T-cell (primary cell): Measurements from ENCODE around the gene NT5E. TPM values are rescaled to one million over a fixed set of nuclear protein-coding genes. Genes with fewer than 3 reads are reported as not detected.

Source experiments
- ATAC-seq, 4 experiments: fragments of 200-7000 bp in 3 of 4; fragments of 150-1000 bp in 1 of 4; cut with Tn5 transposase; replicated peaks in 1 of 4; 1 replicate in 3 of 4; 2 replicates in 1 of 4; pipeline ENCODE4 v1.10.0; 2021; ENCODE audit warnings: moderate library complexity in 3 of 4, mild to moderate bottlenecking in 2 of 4, moderate number of reproducible peaks in 1 of 4
- CTCF ChIA-PET, 2 donors: fragments of 300-600 bp; sonication (Branson Sonifier 250); formaldehyde crosslinking; loops; one replicate each; lab custom pipeline; 2022; ENCODE audit warnings: antibody characterized with exemption in 2 of 2; lab: Charles Lee
- POLR2A ChIA-PET, 2 donors: fragments of 300-600 bp; sonication (Branson Sonifier 250); formaldehyde crosslinking; loops; one replicate each; lab custom pipeline; 2022; ENCODE audit warnings: antibody characterized with exemption in 2 of 2; lab: Charles Lee
- DNase-seq, 35 experiments: peaks; one replicate each; pipeline versions ENCODE4 v3.0.0 to v3.0.0-alpha.2; 2013 to 2023
- H3K27ac ChIP-seq: one replicate; pipeline ENCODE4 v1.5.1; 2013; ENCODE audit warnings: low read length
- H3K27me3 ChIP-seq, 2 experiments: replicated peaks in 1 of 2; 1 replicate in 1 of 2; 2 replicates in 1 of 2; pipeline versions ENCODE4 v1.6.1 to v1.7.0; 2013; ENCODE audit warnings: low read length in 1 of 2, mixed read lengths in 1 of 2; ENCODE audit not compliant: control insufficient read depth in 2 of 2, insufficient read depth in 2 of 2; ENCODE audit errors: extremely low read depth in 1 of 2
- H3K36me3 ChIP-seq, 2 donors: 1 replicate in 1 of 2; 2 replicates in 1 of 2; pipeline versions ENCODE4 v1.6.1 to v1.7.0; 2013; ENCODE audit warnings: low read length in 1 of 2; ENCODE audit not compliant: control insufficient read depth in 2 of 2, insufficient read depth in 1 of 2; ENCODE audit errors: extremely low read depth in 1 of 2
- H3K4me1 ChIP-seq, 2 experiments: 1 replicate in 1 of 2; 2 replicates in 1 of 2; pipeline versions ENCODE4 v1.6.1 to v1.7.0; 2013; ENCODE audit warnings: low read length in 2 of 2, mixed read lengths in 1 of 2; ENCODE audit not compliant: insufficient read depth in 2 of 2, control insufficient read depth in 1 of 2; ENCODE audit errors: extremely low read depth in 1 of 2
- H3K4me3 ChIP-seq, 2 donors: 1 replicate in 1 of 2; 2 replicates in 1 of 2; pipeline versions ENCODE4 v1.5.1 to v1.7.0; 2013; ENCODE audit warnings: mild to moderate bottlenecking in 2 of 2, low read length in 1 of 2, moderate library complexity in 1 of 2; ENCODE audit not compliant: control insufficient read depth in 1 of 2; ENCODE audit errors: extremely low read depth in 1 of 2
- H3K9me3 ChIP-seq: 2 replicates; pipeline ENCODE4 v1.7.0; 2013
- H3K27ac Mint-ChIP-seq, 2 donors: one replicate each; pipeline ENCODE4 v1.8.0; 2020 to 2021; ENCODE audit warnings: mild to moderate bottlenecking in 2 of 2, mixed read lengths in 2 of 2
- H3K27me3 Mint-ChIP-seq, 2 donors: one replicate each; pipeline ENCODE4 v1.8.0; 2021 to 2022; ENCODE audit warnings: mixed read lengths in 2 of 2
- H3K36me3 Mint-ChIP-seq: one replicate; pipeline ENCODE4 v1.8.0; 2021; ENCODE audit warnings: mixed read lengths
- H3K4me1 Mint-ChIP-seq, 3 donors: one replicate each; pipeline ENCODE4 v1.8.0; 2020 to 2022; ENCODE audit warnings: mixed read lengths in 3 of 3, mild to moderate bottlenecking in 1 of 3
- H3K4me3 Mint-ChIP-seq, 3 donors: one replicate each; pipeline ENCODE4 v1.8.0; 2020 to 2022; ENCODE audit warnings: mild to moderate bottlenecking in 3 of 3, mixed read lengths in 3 of 3, moderate library complexity in 3 of 3
- H3K9me3 Mint-ChIP-seq, 3 donors: one replicate each; pipeline ENCODE4 v1.8.0; 2020 to 2022; ENCODE audit warnings: mixed read lengths in 3 of 3
- WGBS: methylation state at CpG from one replicate; pipeline ENCODE4 v1.1.5; 2013; ENCODE audit warnings: missing lambda C conversion rate; ENCODE audit not compliant: insufficient coverage; 5-methylcytosine and 5-hydroxymethylcytosine counted together
- total RNA-seq, 35 experiments: library from RNA in 6 of 35; stranded (reverse) in 6 of 35; fragments of 120-200 nt in 1 of 35; gene quantifications; one replicate each; pipeline versions ENCODE4 v1.2.1 to v1.2.4 and lab custom pipeline; 2013 to 2026

Gene NT5E
- total RNA-seq, 5 donors from 2014 or later (not counting 1 experiment from before 2014, with no cell fraction given): 8.0 to 18.6 (median 11.0) TPM

DNA sequence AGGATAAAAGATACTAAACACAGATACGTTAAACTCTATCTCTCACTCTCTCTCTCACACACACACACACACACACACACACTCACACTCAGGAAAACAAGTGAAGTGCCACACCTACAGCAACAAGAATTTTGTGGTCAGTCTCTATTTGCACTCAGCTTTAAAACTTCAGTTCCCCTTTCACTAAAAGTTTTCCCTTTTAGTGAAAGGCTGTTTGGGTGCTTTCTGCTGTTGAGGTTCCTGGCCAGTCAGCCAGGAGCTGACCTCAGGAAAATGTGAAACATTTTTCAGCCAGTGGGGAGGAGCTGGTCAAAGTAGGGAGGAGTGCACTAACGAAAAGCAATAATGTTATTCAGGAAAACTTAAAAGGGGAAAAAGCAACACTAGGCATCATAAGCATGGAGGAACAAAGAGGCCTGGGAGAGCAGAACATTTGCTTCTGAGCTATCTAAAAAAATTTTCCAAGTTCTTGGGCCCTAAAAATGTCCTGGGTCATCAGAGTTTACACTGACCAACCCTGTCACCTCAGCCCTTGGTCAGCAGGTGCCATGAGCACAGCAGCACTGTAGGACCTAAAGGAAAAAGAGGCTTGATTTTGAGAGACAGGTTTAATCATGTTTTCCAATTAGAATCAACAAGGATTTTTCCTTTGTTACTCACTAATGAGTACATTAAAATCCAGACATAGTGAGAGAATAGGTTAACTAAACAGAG is 30.7 kb upstream of the NT5E start:
- Mint-ChIP-seq H3K4me3 (no peak overlapping the region), H3K36me3 (no peaks in the 10 kb centered on the region), H3K4me1 (peaks cover 5 to 14% (median 10%) of the 10 kb centered on the region in 3 donors), H3K9me3 (no peaks in the 10 kb centered on the region), H3K27ac (peak overlapping the region in 1 of 2 donors; percentile 62), H3K27me3 (peaks cover 4 to 12% of the 10 kb centered on the region in 2 donors)
- no peaks in the 10 kb centered on the region for H3K27me3 ChIP-seq
- H3K36me3 ChIP-seq: no peaks in the 10 kb centered on the region
- H3K27ac ChIP-seq: no peak overlapping the region
- DNase-seq (no peak), ATAC-seq (no peak)
- H3K4me3 ChIP-seq: no peak overlapping the region
- H3K4me1 ChIP-seq: peaks cover 0 to 3% of the 10 kb centered on the region in 2 experiments
- 0% methylated on average over 1 of the region's 2 CpGs for WGBS
- H3K9me3 ChIP-seq: no peaks in the 10 kb centered on the region
- CTCF ChIA-PET: interaction anchor here in 1 of 2 donors (0.6 kb wide), 1 partner anchor 10 kb away, joined by 4 read pairs; no protein-coding TSS in a partner anchor
- POLR2A ChIA-PET: interaction anchor here (0.6 to 0.7 kb wide), 2 partner anchors 14 to 170 kb away, joined by 3 to 4 read pairs; no protein-coding TSS in a partner anchor

GRCh38 chr6:85420551-85420950 is 29.3 kb upstream of the NT5E start:
- Histone ChIP-seq H3K4me3 (no peak overlapping the region), H3K4me1 (peaks cover 0 to 3% of the 10 kb centered on the region in 2 experiments), H3K36me3 (no peaks in the 10 kb centered on the region), H3K27me3 (no peaks in the 10 kb centered on the region), H3K9me3 (no peaks in the 10 kb centered on the region), H3K27ac (no peak overlapping the region)
- ATAC-seq: no peak
- no peak overlapping the region for H3K27ac Mint-ChIP-seq
- peaks cover 5 to 14% (median 10%) of the 10 kb centered on the region in 3 donors for H3K4me1 Mint-ChIP-seq
- DNase-seq: no peak
- ChIA-PET CTCF (interaction anchor here (0.6 to 1.0 kb wide), 2 partner anchors 13 to 251 kb away, joined by 3 to 7 read pairs; no protein-coding TSS in a partner anchor), POLR2A (no interaction called here)
- peaks cover 5 to 9% (median 6%) of the 10 kb centered on the region in 3 donors for H3K9me3 Mint-ChIP-seq
- no CpG with 5 or more reads among the region's 1 CpG for WGBS
- peaks cover 4 to 8% of the 10 kb centered on the region in 2 donors for H3K27me3 Mint-ChIP-seq
- no peaks in the 10 kb centered on the region for H3K36me3 Mint-ChIP-seq
- no peak overlapping the region for H3K4me3 Mint-ChIP-seq

DNA sequence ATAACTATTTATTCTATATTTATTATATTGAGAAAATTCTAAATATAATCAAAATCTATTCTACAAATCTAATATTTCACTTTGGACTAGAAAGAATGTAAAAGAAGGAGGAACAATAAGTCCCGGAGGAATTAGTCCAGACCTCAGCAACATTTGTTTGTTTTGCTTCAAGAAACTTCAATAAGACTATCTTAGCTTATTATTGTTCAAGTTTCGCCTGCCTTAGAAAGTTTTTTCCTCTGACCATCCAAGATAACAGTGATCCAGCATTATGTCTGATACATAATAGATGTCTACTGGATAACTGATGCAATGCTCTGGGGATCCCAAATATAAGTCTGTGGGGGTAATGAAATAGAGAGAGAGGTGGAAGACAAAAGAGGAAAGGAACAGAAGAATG is 28.7 kb upstream of the NT5E start:
- POLR2A ChIA-PET: no interaction called here
- no peaks in the 10 kb centered on the region for H3K36me3 Mint-ChIP-seq
- DNase-seq (no peak), ATAC-seq (no peak)
- peaks cover 4 to 8% of the 10 kb centered on the region in 2 donors for H3K27me3 Mint-ChIP-seq
- H3K27me3 ChIP-seq: no peaks in the 10 kb centered on the region
- peaks cover 5 to 14% (median 10%) of the 10 kb centered on the region in 3 donors for H3K4me1 Mint-ChIP-seq
- no peaks in the 10 kb centered on the region for H3K36me3 ChIP-seq
- no CpG with 5 or more reads among the region's 2 CpGs for WGBS
- H3K27ac ChIP-seq: no peak overlapping the region
- no peak overlapping the region for H3K27ac Mint-ChIP-seq
- peaks cover 0 to 3% of the 10 kb centered on the region in 2 experiments for H3K4me1 ChIP-seq
- H3K9me3 Mint-ChIP-seq: peaks cover 8 to 14% (median 9%) of the 10 kb centered on the region in 3 donors
- H3K4me3 ChIP-seq: no peak overlapping the region
- H3K4me3 Mint-ChIP-seq: no peak overlapping the region
- CTCF ChIA-PET: interaction anchor here (0.6 to 1.0 kb wide), 2 partner anchors 13 to 251 kb away, joined by 3 to 7 read pairs; no protein-coding TSS in a partner anchor
- H3K9me3 ChIP-seq: no peaks in the 10 kb centered on the region

DNA sequence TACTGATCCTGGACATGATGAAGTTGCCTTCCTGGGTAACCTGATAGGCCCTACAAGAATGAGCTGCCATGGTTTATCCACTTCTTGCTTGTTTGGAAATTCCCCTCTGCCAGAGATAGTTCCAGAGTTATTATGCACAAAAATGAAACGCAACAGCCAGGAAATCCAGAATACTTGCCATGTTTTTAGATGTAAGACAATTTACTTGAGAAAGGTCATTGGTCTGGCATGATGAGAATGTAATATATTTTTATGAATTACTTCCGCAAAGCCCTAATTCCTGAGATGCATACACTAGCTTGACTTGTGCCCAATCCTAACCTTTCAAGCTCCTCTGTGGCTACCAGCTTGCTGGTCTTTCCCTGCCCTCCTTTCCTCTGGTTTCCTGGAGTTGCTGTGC is 27.9 kb upstream of the NT5E start:
- H3K36me3 Mint-ChIP-seq: no peaks in the 10 kb centered on the region
- no peak overlapping the region for H3K4me3 Mint-ChIP-seq
- H3K27ac ChIP-seq: no peak overlapping the region
- ATAC-seq (no peak), DNase-seq (no peak)
- ChIA-PET POLR2A (no interaction called here), CTCF (no interaction called here)
- peaks cover 0 to 3% of the 10 kb centered on the region in 2 experiments for H3K4me1 ChIP-seq
- peaks cover 0 to 2% of the 10 kb centered on the region in 2 experiments for H3K27me3 ChIP-seq
- H3K36me3 ChIP-seq: no peaks in the 10 kb centered on the region
- peaks cover 8 to 19% (median 11%) of the 10 kb centered on the region in 3 donors for H3K9me3 Mint-ChIP-seq
- no peak overlapping the region for H3K4me3 ChIP-seq
- H3K27me3 Mint-ChIP-seq: peaks cover 0 to 8% of the 10 kb centered on the region in 2 donors
- H3K9me3 ChIP-seq: no peaks in the 10 kb centered on the region
- H3K27ac Mint-ChIP-seq: no peak overlapping the region
- peaks cover 5 to 14% (median 10%) of the 10 kb centered on the region in 3 donors for H3K4me1 Mint-ChIP-seq
- 60% methylated on average over 1 of the region's 2 CpGs for WGBS

DNA sequence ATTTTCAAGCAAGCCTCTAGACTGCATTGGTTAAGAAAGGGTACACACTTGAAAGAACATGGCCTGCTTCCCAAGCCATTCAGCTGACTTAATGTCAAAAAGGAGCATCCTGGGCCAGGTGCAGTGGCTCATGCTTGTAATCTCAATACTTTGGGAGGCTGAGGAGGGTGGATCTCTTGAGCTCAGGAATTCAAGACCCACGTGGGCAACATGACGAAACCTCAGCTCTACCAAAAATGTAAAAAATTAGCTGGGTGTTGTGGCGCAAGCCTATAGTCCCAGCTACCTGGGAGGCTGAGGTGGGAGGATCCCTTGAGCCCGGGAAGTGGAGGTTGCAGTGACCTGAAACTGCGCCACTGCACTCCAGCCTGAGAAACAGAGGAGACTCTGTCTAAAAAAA is 26.9 kb upstream of the NT5E start:
- POLR2A ChIA-PET: interaction anchor here in 1 of 2 donors (0.6 kb wide), 1 partner anchor 27 kb away, joined by 3 read pairs; the partner anchor contains the start of gene NT5E
- no peak for ATAC-seq

GRCh38 chr6:85424981-85425380 is 24.9 kb upstream of the NT5E start:
- no peaks in the 10 kb centered on the region for H3K36me3 ChIP-seq
- POLR2A ChIA-PET: no interaction called here
- no peaks in the 10 kb centered on the region for H3K4me1 ChIP-seq
- no peaks in the 10 kb centered on the region for H3K36me3 Mint-ChIP-seq
- H3K27me3 Mint-ChIP-seq: peaks cover 3 to 6% of the 10 kb centered on the region in 2 donors
- CTCF ChIA-PET: no interaction called here
- H3K4me3 ChIP-seq: no peak overlapping the region
- H3K27ac Mint-ChIP-seq: no peak overlapping the region
- H3K27me3 ChIP-seq: peaks cover 0 to 2% of the 10 kb centered on the region in 2 experiments
- no CpG with 5 or more reads among the region's 2 CpGs for WGBS
- H3K4me1 Mint-ChIP-seq: peaks cover 0 to 3% (median 0%) of the 10 kb centered on the region in 3 donors
- ATAC-seq: no peak
- no peak overlapping the region for H3K4me3 Mint-ChIP-seq
- H3K27ac ChIP-seq: no peak overlapping the region
- H3K9me3 ChIP-seq: no peaks in the 10 kb centered on the region
- no peak for DNase-seq
- H3K9me3 Mint-ChIP-seq: peaks cover 8 to 22% (median 13%) of the 10 kb centered on the region in 3 donors

More for the DNA sequence above, 26.9 kb upstream of the NT5E start:
- Mint-ChIP-seq H3K4me1 (peaks cover 5 to 14% (median 10%) of the 10 kb centered on the region in 3 donors), H3K27me3 (peaks cover 3 to 10% of the 10 kb centered on the region in 2 donors), H3K36me3 (no peaks in the 10 kb centered on the region), H3K9me3 (peaks cover 8 to 19% (median 11%) of the 10 kb centered on the region in 3 donors), H3K4me3 (no peak overlapping the region), H3K27ac (no peak overlapping the region)
- H3K9me3 ChIP-seq: no peaks in the 10 kb centered on the region
- H3K36me3 ChIP-seq: no peaks in the 10 kb centered on the region
- no peak for DNase-seq
- WGBS: no CpG with 5 or more reads among the region's 5 CpGs
- peaks cover 0 to 2% of the 10 kb centered on the region in 2 experiments for H3K27me3 ChIP-seq
- CTCF ChIA-PET: no interaction called here
- no peak overlapping the region for H3K27ac ChIP-seq
- peaks cover 0 to 3% of the 10 kb centered on the region in 2 experiments for H3K4me1 ChIP-seq
- H3K4me3 ChIP-seq: no peak overlapping the region
